Mesendoderm (in vitro differentiated cells): Measurements from ENCODE around the gene SETD9.

Experiments
- DNase-seq: peaks from one replicate; pipeline ENCODE4 v3.0.0; 2013
- H2AK5ac ChIP-seq: 2 replicates; pipeline ENCODE4 v1.6.1; 2013; ENCODE audit warnings: low read length, inconsistent platforms
- H2BK120ac ChIP-seq: 2 replicates; pipeline ENCODE4 v1.6.1; 2013; ENCODE audit warnings: low read depth, mild to moderate bottlenecking, low read length, moderate library complexity, mixed read lengths
- H2BK15ac ChIP-seq: replicated peaks from 2 replicates; pipeline ENCODE4 v1.6.1; 2013; ENCODE audit warnings: low read depth, mild to moderate bottlenecking, moderate library complexity
- H2BK5ac ChIP-seq: 2 replicates; pipeline ENCODE4 v1.6.1; 2013; ENCODE audit warnings: low read length, inconsistent platforms
- H3K18ac ChIP-seq: 2 replicates; pipeline ENCODE4 v1.6.1; 2013; ENCODE audit warnings: mild to moderate bottlenecking, low read length, mixed read lengths
- H3K23ac ChIP-seq: one replicate; pipeline ENCODE4 v1.6.1; 2013; ENCODE audit warnings: low read length
- H3K27ac ChIP-seq: 2 replicates; pipeline ENCODE4 v1.5.1; 2013; ENCODE audit warnings: low read depth, mild to moderate bottlenecking, inconsistent platforms, low read length, moderate library complexity
- H3K27me3 ChIP-seq: 2 replicates; pipeline ENCODE4 v1.6.1; 2013; ENCODE audit warnings: low read length, control low read depth, mild to moderate bottlenecking, inconsistent platforms; ENCODE audit not compliant: insufficient read depth, poor library complexity
- H3K36me3 ChIP-seq: 2 replicates; pipeline ENCODE4 v1.6.1; 2013; ENCODE audit warnings: low read length, inconsistent platforms; ENCODE audit not compliant: control insufficient read depth, insufficient read depth
- H3K4ac ChIP-seq: one replicate; pipeline ENCODE4 v1.6.1; 2013; ENCODE audit warnings: low read depth, mild to moderate bottlenecking, low read length, moderate library complexity
- H3K4me1 ChIP-seq: 2 replicates; pipeline ENCODE4 v1.6.1; 2013; ENCODE audit warnings: low read depth, low read length, inconsistent platforms; ENCODE audit not compliant: control insufficient read depth
- H3K4me2 ChIP-seq: 2 replicates; pipeline ENCODE4 v1.6.1; 2013; ENCODE audit warnings: low read length
- H3K4me3 ChIP-seq: 2 replicates; pipeline ENCODE4 v1.5.1; 2013; ENCODE audit warnings: mild to moderate bottlenecking, low read length
- H3K56ac ChIP-seq: one replicate; pipeline ENCODE4 v1.6.1; 2013; ENCODE audit warnings: low read length
- H3K79me1 ChIP-seq: 2 replicates; pipeline ENCODE4 v1.6.1; 2013; ENCODE audit warnings: low read length, inconsistent platforms
- H3K79me2 ChIP-seq: 2 replicates; pipeline ENCODE4 v1.6.1; 2013; ENCODE audit warnings: mild to moderate bottlenecking, low read length; ENCODE audit not compliant: control insufficient read depth, insufficient read depth
- H3K9ac ChIP-seq: 2 replicates; pipeline ENCODE4 v1.6.1; 2013; ENCODE audit warnings: low read length, inconsistent platforms
- H4K5ac ChIP-seq: one replicate; pipeline ENCODE4 v1.6.1; 2013; ENCODE audit warnings: low read length
- H4K8ac ChIP-seq: one replicate; pipeline ENCODE4 v1.6.1; 2013; ENCODE audit warnings: low read depth, mild to moderate bottlenecking, control low read depth, low read length, moderate library complexity
- WGBS: extraction: QIAGEN DNeasy Blood & Tissue Kit; methylation state at CpG from one replicate; pipeline ENCODE4 v1.1.7; 2013; ENCODE audit warnings: low lambda C conversion rate, missing lambda C conversion rate; ENCODE audit not compliant: insufficient coverage; ENCODE audit errors: extremely low coverage; 5-methylcytosine and 5-hydroxymethylcytosine counted together

The SETD9 gene

GRCh38 chr5:56954262-56954661 is 44.9 kb downstream of the SETD9 start:
- Histone ChIP-seq H2BK5ac (no peak overlapping the region), H3K79me1 (peaks cover 4% of the 10 kb centered on the region), H3K79me2 (peaks cover 5% of the 10 kb centered on the region), H2BK120ac (no peak overlapping the region), H4K8ac (no peak overlapping the region), H3K56ac (no peak overlapping the region), H3K4me2 (no peak overlapping the region), H3K23ac (no peak overlapping the region), H3K27ac (no peak overlapping the region), H3K4ac (no peak overlapping the region), H2AK5ac (no peak overlapping the region), H3K27me3 (no peaks in the 10 kb centered on the region), H3K4me3 (no peak overlapping the region), H2BK15ac (no peak overlapping the region), H4K5ac (no peak overlapping the region), H3K9ac (no peak overlapping the region), H3K18ac (no peak overlapping the region), H3K4me1 (no peaks in the 10 kb centered on the region), H3K36me3 (no peaks in the 10 kb centered on the region)
- WGBS = no CpG with 5 or more reads among the region's 1 CpG
- no peak for DNase-seq

- no peak overlapping the region for H3K56ac ChIP-seq
- H3K36me3 ChIP-seq = no peaks in the 10 kb centered on the region
- no peak overlapping the region for H2BK5ac ChIP-seq
- no peak overlapping the region for H4K8ac ChIP-seq
- no peak overlapping the region for H2AK5ac ChIP-seq
- WGBS = no CpG with 5 or more reads among the region's 2 CpGs
- no peak overlapping the region for H3K27ac ChIP-seq
- H3K79me2 ChIP-seq = no peaks in the 10 kb centered on the region
- no peak for DNase-seq
- no peak overlapping the region for H3K4ac ChIP-seq
- H2BK120ac ChIP-seq = no peak overlapping the region
- H3K4me2 ChIP-seq = no peak overlapping the region
- H3K79me1 ChIP-seq = no peaks in the 10 kb centered on the region
- no peak overlapping the region for H4K5ac ChIP-seq
- no peak overlapping the region for H3K4me3 ChIP-seq
- no peak overlapping the region for H3K18ac ChIP-seq
- H3K4me1 ChIP-seq = no peaks in the 10 kb centered on the region
- no peaks in the 10 kb centered on the region for H3K27me3 ChIP-seq
- H3K9ac ChIP-seq = no peak overlapping the region
- H2BK15ac ChIP-seq = no peak overlapping the region
- H3K23ac ChIP-seq = no peak overlapping the region
Measured at GRCh38 chr5:56958595-56958994, 49.2 kb downstream of the SETD9 start.

GRCh38 chr5:56959326-56959725 is 49.9 kb downstream of the SETD9 start:
- no peak overlapping the region for H3K23ac ChIP-seq
- no peak overlapping the region for H4K8ac ChIP-seq
- DNase-seq = no peak
- H2BK120ac ChIP-seq = no peak overlapping the region
- H2BK15ac ChIP-seq = no peak overlapping the region
- H3K18ac ChIP-seq = no peak overlapping the region
- no peak overlapping the region for H3K27ac ChIP-seq
- no peak overlapping the region for H2BK5ac ChIP-seq
- WGBS = no CpG with 5 or more reads among the region's 4 CpGs
- no peaks in the 10 kb centered on the region for H3K36me3 ChIP-seq
- no peaks in the 10 kb centered on the region for H3K27me3 ChIP-seq
- no peaks in the 10 kb centered on the region for H3K4me1 ChIP-seq
- H3K79me2 ChIP-seq = no peaks in the 10 kb centered on the region
- no peaks in the 10 kb centered on the region for H3K79me1 ChIP-seq
- no peak overlapping the region for H3K4me2 ChIP-seq
- H2AK5ac ChIP-seq = no peak overlapping the region
- H3K4ac ChIP-seq = no peak overlapping the region
- no peak overlapping the region for H3K9ac ChIP-seq
- no peak overlapping the region for H3K4me3 ChIP-seq
- H4K5ac ChIP-seq = no peak overlapping the region
- no peak overlapping the region for H3K56ac ChIP-seq

- H4K8ac ChIP-seq = no peak overlapping the region
- no peak overlapping the region for H2AK5ac ChIP-seq
Measured at GRCh38 chr5:56961746-56962145, 52.4 kb downstream of the SETD9 start.

GRCh38 chr5:56962286-56962685 is 52.9 kb downstream of the SETD9 start:
- no peaks in the 10 kb centered on the region for H3K79me2 ChIP-seq
- H3K27me3 ChIP-seq = no peaks in the 10 kb centered on the region
- no peak overlapping the region for H2BK5ac ChIP-seq
- H3K4me2 ChIP-seq = no peak overlapping the region
- no peak overlapping the region for H3K56ac ChIP-seq
- H3K4me3 ChIP-seq = no peak overlapping the region
- no peak overlapping the region for H3K18ac ChIP-seq
- peak; percentile 7 for DNase-seq
- H3K23ac ChIP-seq = no peak overlapping the region
- WGBS = no CpG with 5 or more reads among the region's 2 CpGs
- no peak overlapping the region for H3K4ac ChIP-seq
- no peak overlapping the region for H2BK15ac ChIP-seq
- H4K8ac ChIP-seq = no peak overlapping the region
- H3K4me1 ChIP-seq = no peaks in the 10 kb centered on the region
- H3K36me3 ChIP-seq = no peaks in the 10 kb centered on the region
- H2BK120ac ChIP-seq = no peak overlapping the region
- H4K5ac ChIP-seq = no peak overlapping the region
- H3K79me1 ChIP-seq = no peaks in the 10 kb centered on the region
- no peak overlapping the region for H2AK5ac ChIP-seq
- no peak overlapping the region for H3K9ac ChIP-seq
- H3K27ac ChIP-seq = no peak overlapping the region

More at GRCh38 chr5:56961746-56962145, 52.4 kb downstream of the SETD9 start:
- H3K79me1 ChIP-seq = no peaks in the 10 kb centered on the region
- H3K56ac ChIP-seq = no peak overlapping the region
- H3K4ac ChIP-seq = no peak overlapping the region
- H2BK120ac ChIP-seq = no peak overlapping the region
- H3K27ac ChIP-seq = no peak overlapping the region
- WGBS = no CpG with 5 or more reads among the region's 6 CpGs
- H3K79me2 ChIP-seq = no peaks in the 10 kb centered on the region
- H3K27me3 ChIP-seq = no peaks in the 10 kb centered on the region
- no peak overlapping the region for H3K18ac ChIP-seq
- no peak overlapping the region for H2BK15ac ChIP-seq
- no peaks in the 10 kb centered on the region for H3K36me3 ChIP-seq
- no peak overlapping the region for H3K4me2 ChIP-seq
- no peak overlapping the region for H3K23ac ChIP-seq
- no peak overlapping the region for H2BK5ac ChIP-seq
- DNase-seq = no peak
- no peaks in the 10 kb centered on the region for H3K4me1 ChIP-seq
- H3K4me3 ChIP-seq = no peak overlapping the region
- no peak overlapping the region for H4K5ac ChIP-seq
- H3K9ac ChIP-seq = no peak overlapping the region

- no peak overlapping the region for H2BK15ac ChIP-seq
- H3K79me2 ChIP-seq = no peaks in the 10 kb centered on the region
- no peak overlapping the region for H3K23ac ChIP-seq
- H4K5ac ChIP-seq = no peak overlapping the region
- H3K4me1 ChIP-seq = no peaks in the 10 kb centered on the region
- no peak overlapping the region for H2AK5ac ChIP-seq
- DNase-seq = no peak
- no CpG with 5 or more reads among the region's 5 CpGs for WGBS
- H3K9ac ChIP-seq = no peak overlapping the region
- H2BK120ac ChIP-seq = no peak overlapping the region
- no peak overlapping the region for H3K56ac ChIP-seq
- H3K79me1 ChIP-seq = no peaks in the 10 kb centered on the region
- no peak overlapping the region for H3K4me3 ChIP-seq
- no peak overlapping the region for H3K4me2 ChIP-seq
- H3K36me3 ChIP-seq = no peaks in the 10 kb centered on the region
- H2BK5ac ChIP-seq = no peak overlapping the region
- H3K4ac ChIP-seq = no peak overlapping the region
- H4K8ac ChIP-seq = no peak overlapping the region
- no peak overlapping the region for H3K27ac ChIP-seq
- no peak overlapping the region for H3K18ac ChIP-seq
- H3K27me3 ChIP-seq = no peaks in the 10 kb centered on the region
Measured at GRCh38 chr5:56963246-56963645, 53.9 kb downstream of the SETD9 start.
